ENCODE results near the gene UBE4A. TPM values are rescaled to one million over a fixed set of nuclear protein-coding genes. Genes with fewer than 3 reads are reported as not detected.

Gene UBE4A
- total RNA-seq (2021): 52.0 and 54.2 TPM in 2 replicates
- percentile 83 among the genes with signal in this experiment for Bru-seq, nascent RNA
- percentile 89 among the genes with signal in this experiment for BruChase-seq, experiment 1, labeled RNA remaining after a 2-hour chase
- BruChase-seq, experiment 2, labeled RNA remaining after a 6-hour chase: percentile 95 among the genes with signal in this experiment
- long read RNA-seq, full-length matches to known transcripts: 29 of 61 reads
- long read RNA-seq, partial matches to known transcripts: 21 of 61 reads
- long read RNA-seq, other reads (novel, unspliced or antisense): 11 of 61 reads

- Histone ChIP-seq H3K27me3 (replicated peaks; ENCODE audit: insufficient read depth, low read depth, low read length, poor library complexity) (no peaks in the 10 kb centered on the region), H3K36me3 (ENCODE audit: insufficient read depth, low read length, poor library complexity, severe bottlenecking) (peaks cover 1% of the 10 kb centered on the region), H3K4me1 (ENCODE audit: insufficient read depth, low read length, poor library complexity, severe bottlenecking) (peaks cover 8% of the 10 kb centered on the region), H3K9me3 (ENCODE audit: low read depth, low read length, poor library complexity, severe bottlenecking) (no peaks in the 10 kb centered on the region), H3K4me3 (ENCODE audit: low read depth, low read length, poor library complexity, severe bottlenecking) (peak within 1 kb of the TSS; percentile 84), H3K27ac (ENCODE audit: low read depth, low read length, poor library complexity, severe bottlenecking) (peak within 1 kb of the TSS; percentile 74)
- POLR2A ChIA-PET (ENCODE audit: low non-redundant PET): interaction anchor here (0.6 kb wide), 1 partner anchor 9 kb away, joined by 3 read pairs; no protein-coding TSS in a partner anchor
- no peak for TF ChIP-seq CTCF (conservative IDR thresholded peaks at IDR 0.05; ENCODE audit: low read depth, low read length)
- no peak for TF ChIP-seq EZH2 (IDR thresholded peaks at IDR 0.05; ENCODE audit: borderline replicate concordance, low read depth, low read length, poor library complexity, severe bottlenecking)
- intact Hi-C loops (cut with micrococcal nuclease; ENCODE audit: unreplicated experiment): loop anchor here (2.0 kb wide), 1 partner anchor 161 kb away; no protein-coding TSS in a partner anchor
- BruUV-seq (replicated peaks): no TSS peak
- CTCF ChIA-PET: no interaction called here
- DNase-seq (ENCODE audit: low spot score): peak; percentile 97
Observed at GRCh38 chr11:118359295-118359958, at the start of gene UBE4A. Gene UBE4A (plus strand): TSS chr11:118359600. CDS start chr11:118365081, 5,481 bp downstream.

- no peak overlapping the region for H3K27ac ChIP-seq (ENCODE audit: low read depth, low read length, poor library complexity, severe bottlenecking)
- ChIA-PET POLR2A (ENCODE audit: low non-redundant PET) (no interaction called here), CTCF (no interaction called here)
- no peak overlapping the region for H3K4me3 ChIP-seq (ENCODE audit: low read depth, low read length, poor library complexity, severe bottlenecking)
- BruUV-seq (replicated peaks): no TSS peak
- TF ChIP-seq CTCF (conservative IDR thresholded peaks at IDR 0.05; ENCODE audit: low read depth, low read length) (no peak), EZH2 (IDR thresholded peaks at IDR 0.05; ENCODE audit: borderline replicate concordance, low read depth, low read length, poor library complexity, severe bottlenecking) (no peak)
- no peaks in the 10 kb centered on the region for H3K36me3 ChIP-seq (ENCODE audit: insufficient read depth, low read length, poor library complexity, severe bottlenecking)
- no peaks in the 10 kb centered on the region for H3K9me3 ChIP-seq (ENCODE audit: low read depth, low read length, poor library complexity, severe bottlenecking)
- no peaks in the 10 kb centered on the region for H3K4me1 ChIP-seq (ENCODE audit: insufficient read depth, low read length, poor library complexity, severe bottlenecking)
- peaks cover 36% of the 10 kb centered on the region for H3K27me3 ChIP-seq (replicated peaks; ENCODE audit: insufficient read depth, low read depth, low read length, poor library complexity)
- DNase-seq (ENCODE audit: low spot score): no peak
- intact Hi-C loops (cut with micrococcal nuclease; ENCODE audit: unreplicated experiment): no loop called here
Observed at GRCh38 chr11:118310271-118310670, 49.1 kb upstream of the UBE4A start.

GRCh38 chr11:118310781-118311485, 48.5 kb upstream of the UBE4A start:
- POLR2A ChIA-PET (ENCODE audit: low non-redundant PET): no interaction called here
- no peaks in the 10 kb centered on the region for H3K4me1 ChIP-seq (ENCODE audit: insufficient read depth, low read length, poor library complexity, severe bottlenecking)
- H3K27me3 ChIP-seq (replicated peaks; ENCODE audit: insufficient read depth, low read depth, low read length, poor library complexity): peaks cover 39% of the 10 kb centered on the region
- intact Hi-C loops (cut with micrococcal nuclease; ENCODE audit: unreplicated experiment): no loop called here
- TF ChIP-seq CTCF (conservative IDR thresholded peaks at IDR 0.05; ENCODE audit: low read depth, low read length) (no peak), EZH2 (IDR thresholded peaks at IDR 0.05; ENCODE audit: borderline replicate concordance, low read depth, low read length, poor library complexity, severe bottlenecking) (no peak)
- H3K9me3 ChIP-seq (ENCODE audit: low read depth, low read length, poor library complexity, severe bottlenecking): no peaks in the 10 kb centered on the region
- no peak overlapping the region for H3K27ac ChIP-seq (ENCODE audit: low read depth, low read length, poor library complexity, severe bottlenecking)
- no peaks in the 10 kb centered on the region for H3K36me3 ChIP-seq (ENCODE audit: insufficient read depth, low read length, poor library complexity, severe bottlenecking)
- DNase-seq (ENCODE audit: low spot score): no peak
- CTCF ChIA-PET: interaction anchor here (1.1 kb wide), 1 partner anchor 113 kb away, joined by 4 read pairs; no protein-coding TSS in a partner anchor
- BruUV-seq (replicated peaks): no TSS peak
- H3K4me3 ChIP-seq (ENCODE audit: low read depth, low read length, poor library complexity, severe bottlenecking): no peak overlapping the region

Data from A673 (cell line).